Activated naive CD8-positive, alpha-beta T cell treated with anti-CD3 and anti-CD28 coated beads for 36 hours (primary cell): ENCODE data around the gene SMNDC1. TPM values are rescaled to one million over a fixed set of nuclear protein-coding genes. Genes with fewer than 3 reads are reported as not detected.
"Not testable (repeated sequence)": the region's sequence is repeated elsewhere in the genome, so short reads cannot be mapped to it uniquely, and the experiment has no call there.

Source experiments
- DNase-seq: peaks from one replicate; pipeline ENCODE4 v3.0.0; 2021
- H3K27ac Mint-ChIP-seq: one replicate; pipeline ENCODE4 v1.8.0; 2022; ENCODE audit warnings: mild to moderate bottlenecking, moderate library complexity, mixed read lengths
- H3K27me3 Mint-ChIP-seq: one replicate; pipeline ENCODE4 v1.8.0; 2022; ENCODE audit warnings: mild to moderate bottlenecking, mixed read lengths
- H3K36me3 Mint-ChIP-seq: one replicate; pipeline ENCODE4 v1.8.0; 2021; ENCODE audit warnings: mild to moderate bottlenecking, mixed read lengths
- H3K4me1 Mint-ChIP-seq: one replicate; pipeline ENCODE4 v1.8.0; 2021; ENCODE audit warnings: mixed read lengths
- H3K4me3 Mint-ChIP-seq: one replicate; pipeline ENCODE4 v1.8.0; 2022; ENCODE audit warnings: mild to moderate bottlenecking, moderate library complexity, mixed read lengths
- H3K9me3 Mint-ChIP-seq: one replicate; pipeline ENCODE4 v1.8.0; 2022; ENCODE audit warnings: mixed read lengths
- total RNA-seq, 2 experiments: library from RNA; stranded (reverse); gene quantifications; one replicate each; pipeline ENCODE4 v1.2.3, GENCODE V29; 2021

The SMNDC1 gene
- total RNA-seq, 2 experiments from 2014 or later: 55.1 to 56.9 TPM

GRCh38 chr10:110279407-110279986, 25.2 kb downstream of the SMNDC1 start:
- no peak overlapping the region for H3K4me3 Mint-ChIP-seq
- H3K4me1 Mint-ChIP-seq: peaks cover 18% of the 10 kb centered on the region
- no peaks in the 10 kb centered on the region for H3K9me3 Mint-ChIP-seq
- DNase-seq: peak; percentile 31
- H3K27me3 Mint-ChIP-seq: no peaks in the 10 kb centered on the region
- peaks cover 5% of the 10 kb centered on the region for H3K36me3 Mint-ChIP-seq
- H3K27ac Mint-ChIP-seq: no peak overlapping the region

- no peaks in the 10 kb centered on the region for H3K27me3 Mint-ChIP-seq
- no peak overlapping the region for H3K27ac Mint-ChIP-seq
Observed at GRCh38 chr10:110278562-110279406, 25.9 kb downstream of the SMNDC1 start.

GRCh38 chr10:110277591-110277990, 27.1 kb downstream of the SMNDC1 start:
- H3K36me3 Mint-ChIP-seq: peaks cover 5% of the 10 kb centered on the region
- no peak overlapping the region for H3K27ac Mint-ChIP-seq
- no peaks in the 10 kb centered on the region for H3K9me3 Mint-ChIP-seq
- no peak overlapping the region for H3K4me3 Mint-ChIP-seq
- peaks cover 32% of the 10 kb centered on the region for H3K4me1 Mint-ChIP-seq
- H3K27me3 Mint-ChIP-seq: no peaks in the 10 kb centered on the region
- no peak for DNase-seq

More at GRCh38 chr10:110278562-110279406, 25.9 kb downstream of the SMNDC1 start:
- H3K9me3 Mint-ChIP-seq: no peaks in the 10 kb centered on the region
- H3K36me3 Mint-ChIP-seq: peaks cover 5% of the 10 kb centered on the region
- H3K4me1 Mint-ChIP-seq: peaks cover 25% of the 10 kb centered on the region
- H3K4me3 Mint-ChIP-seq: no peak overlapping the region
- DNase-seq: no peak

GRCh38 chr10:110276603-110277002, 28.1 kb downstream of the SMNDC1 start:
- Mint-ChIP-seq H3K4me3 (no peak overlapping the region), H3K27ac (no peak overlapping the region), H3K36me3 (peaks cover 5% of the 10 kb centered on the region), H3K4me1 (peaks cover 32% of the 10 kb centered on the region), H3K9me3 (no peaks in the 10 kb centered on the region), H3K27me3 (no peaks in the 10 kb centered on the region)
- no peak for DNase-seq

GRCh38 chr10:110275128-110275729, 29.5 kb downstream of the SMNDC1 start:
- DNase-seq: no peak
- no peaks in the 10 kb centered on the region for H3K27me3 Mint-ChIP-seq
- peaks cover 32% of the 10 kb centered on the region for H3K4me1 Mint-ChIP-seq
- H3K4me3 Mint-ChIP-seq: no peak overlapping the region
- peaks cover 2% of the 10 kb centered on the region for H3K36me3 Mint-ChIP-seq
- no peak overlapping the region for H3K27ac Mint-ChIP-seq
- H3K9me3 Mint-ChIP-seq: no peaks in the 10 kb centered on the region

GRCh38 chr10:110274647-110275046, 30.1 kb downstream of the SMNDC1 start:
- Mint-ChIP-seq H3K4me3 (no peak overlapping the region), H3K36me3 (peaks cover 2% of the 10 kb centered on the region), H3K27me3 (no peaks in the 10 kb centered on the region), H3K27ac (no peak overlapping the region), H3K4me1 (peaks cover 33% of the 10 kb centered on the region), H3K9me3 (no peaks in the 10 kb centered on the region)
- no peak for DNase-seq

GRCh38 chr10:110274072-110274627, 30.6 kb downstream of the SMNDC1 start:
- H3K27me3 Mint-ChIP-seq: no peaks in the 10 kb centered on the region
- no peak for DNase-seq
- H3K4me3 Mint-ChIP-seq: no peak overlapping the region
- peak overlapping the region; percentile 77 for H3K27ac Mint-ChIP-seq
- H3K9me3 Mint-ChIP-seq: no peaks in the 10 kb centered on the region
- H3K36me3 Mint-ChIP-seq: peaks cover 2% of the 10 kb centered on the region
- peaks cover 37% of the 10 kb centered on the region for H3K4me1 Mint-ChIP-seq

- H3K9me3 Mint-ChIP-seq: no peaks in the 10 kb centered on the region
- H3K4me3 Mint-ChIP-seq: no peak overlapping the region
- H3K27me3 Mint-ChIP-seq: no peaks in the 10 kb centered on the region
- peak overlapping the region; percentile 77 for H3K27ac Mint-ChIP-seq
- DNase-seq: peak; percentile 44
- no peaks in the 10 kb centered on the region for H3K36me3 Mint-ChIP-seq
- peaks cover 36% of the 10 kb centered on the region for H3K4me1 Mint-ChIP-seq
Observed at GRCh38 chr10:110273474-110273873, 31.2 kb downstream of the SMNDC1 start.

GRCh38 chr10:110272995-110273394, 31.7 kb downstream of the SMNDC1 start:
- H3K4me3 Mint-ChIP-seq, H3K9me3 Mint-ChIP-seq, H3K27ac Mint-ChIP-seq, H3K36me3 Mint-ChIP-seq, DNase-seq, H3K27me3 Mint-ChIP-seq: not testable (repeated sequence)
- H3K4me1 Mint-ChIP-seq: peaks cover 35% of the 10 kb centered on the region

GRCh38 chr10:110269374-110270318, 35.1 kb downstream of the SMNDC1 start:
- peak overlapping the region; percentile 57 for H3K4me3 Mint-ChIP-seq
- H3K9me3 Mint-ChIP-seq: no peaks in the 10 kb centered on the region
- H3K27me3 Mint-ChIP-seq: no peaks in the 10 kb centered on the region
- H3K27ac Mint-ChIP-seq: peak overlapping the region; percentile 50
- peaks cover 28% of the 10 kb centered on the region for H3K4me1 Mint-ChIP-seq
- H3K36me3 Mint-ChIP-seq: no peaks in the 10 kb centered on the region
- DNase-seq: no peak

- DNase-seq: no peak
- Mint-ChIP-seq H3K27me3 (no peaks in the 10 kb centered on the region), H3K36me3 (no peaks in the 10 kb centered on the region), H3K4me3 (no peak overlapping the region), H3K9me3 (no peaks in the 10 kb centered on the region), H3K4me1 (peaks cover 22% of the 10 kb centered on the region), H3K27ac (no peak overlapping the region)
Observed at GRCh38 chr10:110268971-110269370, 35.7 kb downstream of the SMNDC1 start.

GRCh38 chr10:110268442-110268841, 36.3 kb downstream of the SMNDC1 start:
- no peaks in the 10 kb centered on the region for H3K27me3 Mint-ChIP-seq

GRCh38 chr10:110267276-110267675, 37.4 kb downstream of the SMNDC1 start:
- Mint-ChIP-seq H3K4me3 (no peak overlapping the region), H3K4me1 (peaks cover 13% of the 10 kb centered on the region), H3K9me3 (no peaks in the 10 kb centered on the region), H3K27ac (no peak overlapping the region), H3K36me3 (no peaks in the 10 kb centered on the region), H3K27me3 (no peaks in the 10 kb centered on the region)
- DNase-seq: no peak

More at GRCh38 chr10:110268442-110268841, 36.3 kb downstream of the SMNDC1 start:
- no peak for DNase-seq
- H3K9me3 Mint-ChIP-seq: no peaks in the 10 kb centered on the region
- no peak overlapping the region for H3K4me3 Mint-ChIP-seq
- H3K36me3 Mint-ChIP-seq: no peaks in the 10 kb centered on the region
- peaks cover 16% of the 10 kb centered on the region for H3K4me1 Mint-ChIP-seq
- no peak overlapping the region for H3K27ac Mint-ChIP-seq

- Mint-ChIP-seq H3K27ac (no peak overlapping the region), H3K9me3 (no peaks in the 10 kb centered on the region), H3K4me1 (peaks cover 13% of the 10 kb centered on the region), H3K4me3 (no peak overlapping the region), H3K27me3 (no peaks in the 10 kb centered on the region), H3K36me3 (peaks cover 1% of the 10 kb centered on the region)
- no peak for DNase-seq
Observed at GRCh38 chr10:110265573-110266193, 39.0 kb downstream of the SMNDC1 start.
